Stimulated activated CD8-positive, alpha-beta memory T cell treated with anti-CD3 and anti-CD28 coated beads, Interleukin-15, amount 100 ng/mL, for 1 hour (primary cell): ENCODE results near the gene ARHGAP24.

ENCODE experiments used
- DNase-seq: peaks from one replicate; pipeline ENCODE4 v3.0.0-alpha.2; 2020; ENCODE audit warnings: low read depth

The ARHGAP24 gene

DNA sequence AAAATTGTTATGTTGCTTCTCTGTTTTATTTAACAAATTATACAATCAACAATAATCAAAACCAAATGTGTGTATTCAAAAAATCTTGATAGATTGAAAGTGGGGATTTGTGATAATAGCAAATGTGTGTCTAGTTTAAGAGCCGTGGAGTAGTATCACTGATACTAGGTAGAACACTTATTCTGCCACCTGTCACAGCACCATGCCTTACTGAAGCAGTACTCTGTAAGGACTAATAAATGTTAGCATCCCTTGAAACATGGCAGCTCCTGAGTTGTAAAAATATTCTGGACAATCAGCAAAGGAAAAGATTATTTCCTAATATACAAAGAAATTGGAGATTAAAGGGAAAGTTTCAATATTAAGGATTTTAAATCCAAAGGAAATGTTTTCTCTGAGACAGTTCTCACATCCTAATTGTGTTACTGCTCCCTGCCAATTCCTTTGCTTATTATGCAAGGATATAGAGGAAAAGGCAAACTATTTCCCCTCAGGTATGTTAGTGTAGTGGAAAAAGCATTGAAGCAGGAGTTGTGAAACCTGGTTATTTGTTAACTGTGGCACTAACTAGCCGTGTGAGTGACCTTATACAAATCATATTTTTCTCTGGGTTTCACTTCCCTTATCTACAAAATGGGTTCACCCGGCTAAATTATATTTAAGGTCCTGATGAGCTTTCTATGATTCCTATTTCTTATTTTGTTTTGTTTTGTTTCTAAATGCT is 303.1 kb downstream of the ARHGAP24 start:
- DNase-seq = no peak

- DNase-seq = no peak
Measured at GRCh38 chr4:85778632-85779131, 303.7 kb downstream of the ARHGAP24 start.

DNA sequence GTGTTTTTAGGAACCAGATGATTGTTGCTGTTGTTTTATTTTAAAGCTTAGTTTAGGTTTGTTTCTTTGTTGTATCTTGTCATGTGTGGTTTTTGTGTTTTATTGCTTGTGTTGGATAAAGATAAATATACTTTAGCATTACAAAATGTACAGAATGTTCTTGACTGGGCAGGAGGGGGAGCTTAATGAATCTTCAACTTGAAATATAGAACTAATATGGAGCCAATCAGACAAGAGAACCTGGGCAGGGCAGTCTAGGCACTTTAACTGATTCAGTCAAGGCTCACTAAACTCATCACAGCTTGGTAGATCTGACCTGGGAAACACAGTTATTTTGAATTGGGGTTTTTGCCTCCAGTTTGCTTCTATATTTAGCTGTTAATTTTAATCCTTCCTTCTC is 304.2 kb downstream of the ARHGAP24 start:
- no peak for DNase-seq

GRCh38 chr4:85780664-85781063 is 305.7 kb downstream of the ARHGAP24 start:
- DNase-seq = no peak

DNA sequence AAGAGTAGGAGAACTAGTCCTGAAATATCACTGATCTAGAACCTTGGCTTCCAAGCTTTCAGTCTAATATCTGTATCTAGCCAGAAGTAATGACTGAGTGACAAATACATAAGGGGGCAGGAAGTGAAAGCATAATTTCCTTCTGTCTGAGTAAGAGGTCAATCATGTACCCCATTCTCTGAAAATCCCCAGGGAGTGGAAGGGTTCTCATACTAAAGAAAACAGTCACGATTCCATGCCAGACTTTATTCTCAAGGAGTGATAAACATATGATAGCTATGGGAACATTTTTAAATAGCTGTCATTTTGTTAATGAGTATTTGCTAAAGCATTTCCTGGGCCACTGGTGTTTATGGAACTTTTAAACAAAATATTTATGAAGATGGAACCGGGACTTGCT is 308.5 kb downstream of the ARHGAP24 start:
- DNase-seq = no peak

DNA sequence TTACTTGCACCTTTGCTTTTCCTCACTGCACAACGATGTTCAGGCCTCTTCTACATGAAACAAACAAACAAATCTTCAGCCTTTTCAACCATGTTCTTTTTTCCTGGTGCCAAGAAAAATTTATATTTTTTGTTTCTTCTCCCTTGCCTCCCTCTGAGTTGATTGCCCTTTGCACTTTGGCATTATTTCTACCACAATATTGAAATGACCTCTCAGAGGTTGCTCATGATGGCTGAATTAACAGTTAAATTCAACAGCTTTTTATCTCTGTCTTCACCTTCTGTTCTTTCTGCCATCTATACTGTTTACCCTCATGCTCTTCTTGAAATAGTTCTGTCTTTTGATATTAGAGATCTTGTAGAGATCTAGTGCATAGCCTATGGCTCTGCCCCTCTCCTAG is 308.9 kb downstream of the ARHGAP24 start:
- no peak for DNase-seq

DNA sequence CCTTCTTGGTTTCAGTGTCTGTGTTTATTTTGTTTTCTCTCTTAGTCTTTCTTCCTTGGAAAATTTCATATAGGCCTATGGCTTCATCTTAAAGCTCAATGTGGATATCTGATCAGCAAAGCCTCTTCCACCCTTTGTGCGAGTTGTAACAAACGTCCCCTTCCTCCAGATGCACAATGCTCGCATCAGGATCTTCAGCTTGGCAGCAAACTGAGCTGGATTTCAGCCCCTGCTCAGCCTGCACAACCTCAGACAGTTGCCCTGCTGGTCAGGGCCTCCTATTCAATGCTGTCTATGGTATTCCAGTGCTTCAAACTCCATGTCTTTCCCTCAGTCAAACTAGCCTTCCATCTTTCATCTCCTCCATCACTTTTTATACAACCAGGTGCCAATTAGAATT is 309.4 kb downstream of the ARHGAP24 start:
- no peak for DNase-seq

- DNase-seq = no peak
Measured at GRCh38 chr4:85784947-85785346, 310.0 kb downstream of the ARHGAP24 start.

GRCh38 chr4:85787133-85787532 is 312.2 kb downstream of the ARHGAP24 start:
- no peak for DNase-seq

DNA sequence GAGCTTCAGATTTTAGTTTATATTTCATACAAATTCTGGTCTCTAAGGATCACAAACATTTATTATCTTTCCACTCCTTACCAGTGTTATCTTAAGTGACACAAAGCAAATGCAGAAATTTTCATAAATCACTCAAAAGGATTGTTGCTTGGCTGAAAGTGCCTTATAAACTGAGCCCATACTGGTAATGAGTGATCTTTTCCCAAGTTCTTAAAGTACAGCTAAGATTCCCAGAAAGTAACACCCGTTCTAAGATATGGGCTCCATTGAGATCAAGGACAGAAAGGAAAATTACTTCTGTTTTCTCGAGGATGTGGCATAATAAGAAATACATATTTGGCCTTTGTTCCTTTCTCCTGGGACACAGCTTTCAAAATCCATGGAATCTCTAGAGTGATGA is 313.7 kb downstream of the ARHGAP24 start:
- no peak for DNase-seq

GRCh38 chr4:85789241-85789640 is 314.3 kb downstream of the ARHGAP24 start:
- DNase-seq = no peak

- DNase-seq = no peak
Measured at GRCh38 chr4:85790582-85790981, 315.6 kb downstream of the ARHGAP24 start.

- DNase-seq = no peak
Measured at GRCh38 chr4:85792376-85793232, 317.7 kb downstream of the ARHGAP24 start.

- DNase-seq = no peak
Measured at GRCh38 chr4:85793233-85793585, 318.3 kb downstream of the ARHGAP24 start.

GRCh38 chr4:85798012-85798770 is 323.2 kb downstream of the ARHGAP24 start:
- no peak for DNase-seq

GRCh38 chr4:85803856-85804255 is 328.9 kb downstream of the ARHGAP24 start:
- no peak for DNase-seq

- no peak for DNase-seq
Measured at GRCh38 chr4:85805891-85806290, 330.9 kb downstream of the ARHGAP24 start.

GRCh38 chr4:85806334-85806733 is 331.4 kb downstream of the ARHGAP24 start:
- DNase-seq = no peak

- no peak for DNase-seq
Measured at GRCh38 chr4:85807247-85807950, 332.4 kb downstream of the ARHGAP24 start.

GRCh38 chr4:85808104-85808503 is 333.2 kb downstream of the ARHGAP24 start:
- no peak for DNase-seq

DNA sequence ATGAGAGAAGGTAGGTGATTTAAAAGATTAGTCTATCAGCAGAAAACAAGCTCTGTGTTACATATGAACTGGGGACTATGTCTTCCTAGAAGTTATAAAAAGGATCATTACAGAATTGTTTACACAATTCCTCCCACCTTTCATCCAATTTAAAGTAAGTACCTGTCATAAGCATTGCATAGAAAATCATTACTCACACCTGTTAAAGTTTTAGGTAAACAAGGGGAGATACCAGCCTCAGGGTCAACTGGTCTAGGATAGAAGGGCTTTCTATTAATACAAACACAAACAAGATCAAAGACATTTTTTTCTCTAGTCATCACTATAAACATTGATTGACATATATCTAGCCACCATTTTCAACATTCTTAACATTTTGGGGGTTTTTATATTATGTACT is 333.9 kb downstream of the ARHGAP24 start:
- no peak for DNase-seq

GRCh38 chr4:85812776-85813175 is 337.8 kb downstream of the ARHGAP24 start:
- no peak for DNase-seq
